Body of pancreas (tissue), 4 donors: ENCODE data around the gene ASIC2. TPM values are rescaled to one million over a fixed set of nuclear protein-coding genes. Genes with fewer than 3 reads are reported as not detected.

Experiments used
- ATAC-seq: fragments of 150-250 bp; one replicate; pipeline ENCODE4 v1.9.1; 2016
- DNase-seq, 4 donors: peaks; one replicate each; pipeline ENCODE4 v3.0.0-alpha.2; 2019
- H3K27ac ChIP-seq, 4 donors: fragments of 200-600 bp; sonication (generic); 1 replicate in 3 of 4; 2 replicates in 1 of 4; pipeline versions ENCODE4 v1.5.1 to v1.6.1; 2016 to 2019; ENCODE audit warnings: mild to moderate bottlenecking in 1 of 4, mixed read lengths in 1 of 4, moderate library complexity in 1 of 4
- H3K27me3 ChIP-seq, 2 donors: fragments of 200-600 bp; sonication (generic); one replicate each; pipeline ENCODE4 v1.6.0; 2016; ENCODE audit warnings: mild to moderate bottlenecking in 1 of 2
- H3K36me3 ChIP-seq, 2 donors: fragments of 200-600 bp; sonication (generic); replicated peaks in 1 of 2; 2 replicates each; pipeline ENCODE4 v1.5.1; 2016; ENCODE audit warnings: low read depth in 2 of 2; ENCODE audit not compliant: insufficient read depth in 1 of 2
- H3K4me1 ChIP-seq: fragments of 200-600 bp; sonication (generic); one replicate; pipeline ENCODE4 v1.6.0; 2016
- H3K4me3 ChIP-seq, 2 donors: fragments of 200-600 bp; sonication (generic); 1 replicate in 1 of 2; 2 replicates in 1 of 2; pipeline ENCODE4 v1.5.1; 2016 to 2019
- H3K9me3 ChIP-seq, 3 donors: fragments of 200-600 bp; sonication (generic); 1 replicate in 2 of 3; 2 replicates in 1 of 3; pipeline ENCODE4 v1.5.1; 2016
- CTCF ChIP-seq, 7 experiments: fragments of 450-650 bp in 4 of 7; fragments of 200-600 bp in 3 of 7; sonication (generic) in 3 of 7; IDR thresholded peaks; one replicate each; pipeline ENCODE4 v1.5.1; 2016 to 2019; ENCODE audit warnings: antibody characterized with exemption in 7 of 7
- POLR2A ChIP-seq, 3 donors: fragments of 450-650 bp; IDR thresholded peaks; one replicate each; pipeline ENCODE4 v1.6.1; 2016; ENCODE audit warnings: antibody characterized with exemption in 3 of 3, mild to moderate bottlenecking in 2 of 3
- WGBS, 2 donors: methylation state at CpG; one replicate each; pipeline ENCODE4 v1.1.5; 2017; 5-methylcytosine and 5-hydroxymethylcytosine counted together
- intact Hi-C: fragments of 100-400 bp; cut with DNase I; formaldehyde crosslinking; loops from one replicate; pipeline ENCODE4 v1.15.1; 2023
- total RNA-seq, 2 donors: library from RNA; depleted of rRNA; stranded (reverse); fragments of >200 nt; gene quantifications; one replicate each; pipeline ENCODE4 v1.1.0, GENCODE V29; 2016

Gene ASIC2
- total RNA-seq, 2 donors from 2014 or later: not detected

- no peaks in the 10 kb centered on the region for H3K9me3 ChIP-seq
- H3K36me3 ChIP-seq: no peaks in the 10 kb centered on the region
- TF ChIP-seq CTCF (IDR thresholded peaks at IDR 0.05): no peak
- no peak for TF ChIP-seq POLR2A (IDR thresholded peaks at IDR 0.05)
- H3K27me3 ChIP-seq: no peaks in the 10 kb centered on the region
- no peaks in the 10 kb centered on the region for H3K4me1 ChIP-seq
- intact Hi-C loops: no loop called here
- H3K4me3 ChIP-seq: no peak overlapping the region
- H3K27ac ChIP-seq: no peak overlapping the region
- ATAC-seq (no peak), DNase-seq (no peak)
Measured at GRCh38 chr17:33086878-33087277, 206.2 kb downstream of the ASIC2 start.

- Histone ChIP-seq H3K4me1 (no peaks in the 10 kb centered on the region), H3K27ac (no peak overlapping the region), H3K4me3 (no peak overlapping the region), H3K36me3 (no peaks in the 10 kb centered on the region), H3K9me3 (no peaks in the 10 kb centered on the region), H3K27me3 (no peaks in the 10 kb centered on the region)
- no peak for DNase-seq
- intact Hi-C loops: no loop called here
- ATAC-seq: no peak
- 70 to 79% methylated on average over 1 of the region's 1 CpG for WGBS, 2 donors
- TF ChIP-seq CTCF (IDR thresholded peaks at IDR 0.05) (no peak), POLR2A (IDR thresholded peaks at IDR 0.05) (no peak)
Measured at GRCh38 chr17:33086041-33086440, 207.1 kb downstream of the ASIC2 start.

GRCh38 chr17:33085256-33085655 is 207.8 kb downstream of the ASIC2 start:
- no peaks in the 10 kb centered on the region for H3K9me3 ChIP-seq
- no peaks in the 10 kb centered on the region for H3K36me3 ChIP-seq
- ATAC-seq (no peak), DNase-seq (no peak)
- TF ChIP-seq CTCF (IDR thresholded peaks at IDR 0.05) (no peak), POLR2A (IDR thresholded peaks at IDR 0.05) (no peak)
- no peak overlapping the region for H3K27ac ChIP-seq
- H3K4me3 ChIP-seq: no peak overlapping the region
- H3K27me3 ChIP-seq: no peaks in the 10 kb centered on the region
- WGBS, 2 donors: 63 to 72% methylated on average over 3 of the region's 3 CpGs
- intact Hi-C loops: no loop called here
- no peaks in the 10 kb centered on the region for H3K4me1 ChIP-seq

GRCh38 chr17:33084755-33085154 is 208.3 kb downstream of the ASIC2 start:
- TF ChIP-seq CTCF (IDR thresholded peaks at IDR 0.05) (no peak), POLR2A (IDR thresholded peaks at IDR 0.05) (no peak)
- intact Hi-C loops: no loop called here
- H3K36me3 ChIP-seq: no peaks in the 10 kb centered on the region
- H3K4me1 ChIP-seq: no peaks in the 10 kb centered on the region
- H3K27me3 ChIP-seq: no peaks in the 10 kb centered on the region
- no peak overlapping the region for H3K27ac ChIP-seq
- no peak overlapping the region for H3K4me3 ChIP-seq
- WGBS, 2 donors: 69 to 82% methylated on average over 2 of the region's 2 CpGs
- ATAC-seq: no peak
- DNase-seq: no peak
- H3K9me3 ChIP-seq: no peaks in the 10 kb centered on the region

- Histone ChIP-seq H3K4me3 (no peak overlapping the region), H3K27ac (no peak overlapping the region), H3K9me3 (no peaks in the 10 kb centered on the region), H3K4me1 (no peaks in the 10 kb centered on the region), H3K27me3 (no peaks in the 10 kb centered on the region), H3K36me3 (no peaks in the 10 kb centered on the region)
- TF ChIP-seq CTCF (IDR thresholded peaks at IDR 0.05): no peak
- no peak for TF ChIP-seq POLR2A (IDR thresholded peaks at IDR 0.05)
- WGBS, 2 donors: 55 to 59% methylated on average over 7 of the region's 7 CpGs
- ATAC-seq (no peak), DNase-seq (no peak)
- intact Hi-C loops: no loop called here
Measured at GRCh38 chr17:33082529-33083173, 210.4 kb downstream of the ASIC2 start.
